Hepatocyte (in vitro differentiated cells): Measurements from ENCODE around the gene CDH4. TPM values are rescaled to one million over a fixed set of nuclear protein-coding genes. Genes with fewer than 3 reads are reported as not detected.

ENCODE experiments used
- DNase-seq: peaks from one replicate; pipeline ENCODE4 v3.0.0-alpha.2; 2016; ENCODE audit warnings: low spot score
- H2AFZ ChIP-seq: fragments of 200-600 bp; sonication (generic); 2 replicates; pipeline ENCODE4 v1.6.0; 2016; ENCODE audit warnings: antibody characterized with exemption, mild to moderate bottlenecking
- H3K27ac ChIP-seq: fragments of 200-600 bp; sonication (generic); 2 replicates; pipeline ENCODE4 v1.5.1; 2016; ENCODE audit warnings: mild to moderate bottlenecking
- H3K27me3 ChIP-seq: fragments of 200-600 bp; sonication (generic); 2 replicates; pipeline ENCODE4 v1.6.1; 2016
- H3K36me3 ChIP-seq: fragments of 200-600 bp; sonication (generic); replicated peaks from 2 replicates; pipeline ENCODE4 v1.5.1; 2016; ENCODE audit warnings: low read depth; ENCODE audit not compliant: insufficient read depth
- H3K4me1 ChIP-seq: fragments of 200-600 bp; sonication (generic); 2 replicates; pipeline ENCODE4 v1.5.1; 2016; ENCODE audit warnings: mild to moderate bottlenecking, moderate library complexity; ENCODE audit not compliant: insufficient read depth
- H3K4me2 ChIP-seq: fragments of 200-600 bp; sonication (generic); 2 replicates; pipeline ENCODE4 v1.6.0; 2016
- H3K4me3 ChIP-seq: fragments of 200-600 bp; sonication (generic); 2 replicates; pipeline ENCODE4 v1.5.1; 2016; ENCODE audit warnings: mild to moderate bottlenecking
- H3K79me2 ChIP-seq: fragments of 200-600 bp; sonication (generic); 2 replicates; pipeline ENCODE4 v1.6.0; 2017; ENCODE audit warnings: mild to moderate bottlenecking
- H3K9me2 ChIP-seq: fragments of 200-600 bp; sonication (generic); replicated peaks from 2 replicates; pipeline ENCODE4 v1.6.0; 2017; ENCODE audit warnings: mild to moderate bottlenecking; ENCODE audit not compliant: insufficient read depth
- H3K9me3 ChIP-seq: fragments of 200-600 bp; sonication (generic); 2 replicates; pipeline ENCODE4 v1.5.1; 2016; ENCODE audit warnings: low read depth, mild to moderate bottlenecking
- H4K20me1 ChIP-seq: fragments of 200-600 bp; sonication (generic); 2 replicates; pipeline ENCODE4 v1.6.0; 2016; ENCODE audit warnings: mild to moderate bottlenecking; ENCODE audit not compliant: insufficient read depth, poor library complexity, severe bottlenecking
- EZH2 ChIP-seq: fragments of 200-600 bp; sonication (generic); IDR thresholded peaks from 2 replicates; pipeline ENCODE4 v1.6.1; 2016; ENCODE audit warnings: antibody characterized with exemption, mild to moderate bottlenecking, borderline replicate concordance
- EZH2phosphoT487 ChIP-seq: fragments of 200-600 bp; sonication (generic); IDR thresholded peaks from one replicate; pipeline ENCODE4 v1.6.1; 2018; ENCODE audit warnings: antibody characterized with exemption, mild to moderate bottlenecking, low read depth, moderate library complexity; ENCODE audit not compliant: unreplicated experiment, severe bottlenecking
- WGBS: methylation state at CpG from one replicate; pipeline ENCODE4 v1.1.6; 2016; ENCODE audit warnings: low lambda C conversion rate; ENCODE audit errors: missing lambda C conversion rate; 5-methylcytosine and 5-hydroxymethylcytosine counted together
- polyA plus RNA-seq: library from polyadenylated mRNA; unstranded; fragments of >200 nt; fragmentation: Nextera tagmentation; extraction: Ambion mirVana; gene quantifications from 2 replicates; pipeline ENCODE4 v1.2.1, GENCODE V29; 2016
- total RNA-seq: library from RNA; depleted of rRNA; stranded (reverse); fragments of >200 nt; gene quantifications from 2 replicates; pipeline ENCODE4 v1.2.3, GENCODE V29; 2014
- TF ChIP-seq, protein P1 (sequence below): fragments of 200-600 bp; sonication (generic); IDR thresholded peaks from 2 replicates; pipeline ENCODE4 v1.5.1; 2016; ENCODE audit warnings: antibody characterized with exemption, mild to moderate bottlenecking; ENCODE audit not compliant: poor library complexity

Gene CDH4
- total and polyA plus RNA-seq, 2 experiments from 2014 or later, result 0.53 to 0.73 TPM

DNA sequence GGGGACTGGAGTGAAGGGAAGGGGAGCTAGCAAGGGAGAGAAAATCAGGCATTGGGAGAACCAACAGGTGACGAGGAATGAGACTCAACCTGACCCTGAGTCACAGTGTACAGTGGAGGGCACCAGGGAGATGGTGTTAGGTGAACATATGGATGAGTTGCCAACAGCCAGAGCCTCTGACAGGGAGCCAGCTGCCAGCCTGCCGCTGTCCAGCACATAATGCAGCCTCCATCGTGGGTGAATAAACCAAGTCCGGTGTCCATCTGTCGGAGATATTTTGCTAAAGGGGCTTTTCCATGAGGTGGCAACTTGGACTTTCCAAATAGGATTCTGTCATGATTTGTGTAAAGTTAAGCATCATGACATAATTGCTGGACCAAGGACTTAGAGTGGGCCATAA, 88.1 kb downstream of the CDH4 start:
- no peak overlapping the region for H3K27ac ChIP-seq
- H3K79me2 ChIP-seq, result no peaks in the 10 kb centered on the region
- H3K4me1 ChIP-seq, result no peaks in the 10 kb centered on the region
- no peak for DNase-seq
- TF ChIP-seq EZH2phosphoT487 (no peak), EZH2 (no peak)
- TF ChIP-seq, protein P1, sequence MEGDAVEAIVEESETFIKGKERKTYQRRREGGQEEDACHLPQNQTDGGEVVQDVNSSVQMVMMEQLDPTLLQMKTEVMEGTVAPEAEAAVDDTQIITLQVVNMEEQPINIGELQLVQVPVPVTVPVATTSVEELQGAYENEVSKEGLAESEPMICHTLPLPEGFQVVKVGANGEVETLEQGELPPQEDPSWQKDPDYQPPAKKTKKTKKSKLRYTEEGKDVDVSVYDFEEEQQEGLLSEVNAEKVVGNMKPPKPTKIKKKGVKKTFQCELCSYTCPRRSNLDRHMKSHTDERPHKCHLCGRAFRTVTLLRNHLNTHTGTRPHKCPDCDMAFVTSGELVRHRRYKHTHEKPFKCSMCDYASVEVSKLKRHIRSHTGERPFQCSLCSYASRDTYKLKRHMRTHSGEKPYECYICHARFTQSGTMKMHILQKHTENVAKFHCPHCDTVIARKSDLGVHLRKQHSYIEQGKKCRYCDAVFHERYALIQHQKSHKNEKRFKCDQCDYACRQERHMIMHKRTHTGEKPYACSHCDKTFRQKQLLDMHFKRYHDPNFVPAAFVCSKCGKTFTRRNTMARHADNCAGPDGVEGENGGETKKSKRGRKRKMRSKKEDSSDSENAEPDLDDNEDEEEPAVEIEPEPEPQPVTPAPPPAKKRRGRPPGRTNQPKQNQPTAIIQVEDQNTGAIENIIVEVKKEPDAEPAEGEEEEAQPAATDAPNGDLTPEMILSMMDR, result no peak
- H3K9me2 ChIP-seq, result no peaks in the 10 kb centered on the region
- no peak overlapping the region for H3K4me3 ChIP-seq
- no peak overlapping the region for H2AFZ ChIP-seq
- H3K9me3 ChIP-seq, result no peaks in the 10 kb centered on the region
- H3K4me2 ChIP-seq, result no peak overlapping the region
- no peaks in the 10 kb centered on the region for H4K20me1 ChIP-seq
- no peaks in the 10 kb centered on the region for H3K27me3 ChIP-seq
- WGBS, result 79% methylated on average over 5 of the region's 5 CpGs
- no peaks in the 10 kb centered on the region for H3K36me3 ChIP-seq

DNA sequence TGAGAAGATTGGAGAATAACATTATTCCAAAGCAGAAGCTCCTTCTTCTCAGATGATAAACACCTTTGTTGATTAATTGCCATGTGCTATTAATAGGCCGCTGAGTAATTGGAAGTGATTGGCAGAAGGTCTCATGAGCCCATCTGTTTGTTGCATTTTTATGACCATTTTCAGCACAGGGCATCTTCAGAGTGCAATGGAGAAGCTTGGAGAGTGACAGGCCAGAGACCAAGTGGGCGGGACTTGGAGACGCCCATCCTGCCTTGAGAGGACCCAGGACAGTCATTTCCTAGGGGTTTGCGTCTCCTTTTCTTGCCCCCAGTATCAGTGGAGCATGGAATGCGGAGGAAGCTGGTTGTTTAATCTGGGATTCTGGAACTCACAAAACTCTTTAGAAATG, 89.5 kb downstream of the CDH4 start:
- TF ChIP-seq EZH2phosphoT487 (no peak), EZH2 (no peak)
- TF ChIP-seq, protein P1, result no peak
- H3K79me2 ChIP-seq, result no peaks in the 10 kb centered on the region
- no peak overlapping the region for H2AFZ ChIP-seq
- H3K36me3 ChIP-seq, result no peaks in the 10 kb centered on the region
- H3K9me2 ChIP-seq, result no peaks in the 10 kb centered on the region
- no peaks in the 10 kb centered on the region for H3K9me3 ChIP-seq
- no peak overlapping the region for H3K4me3 ChIP-seq
- H4K20me1 ChIP-seq, result no peaks in the 10 kb centered on the region
- 99% methylated on average over 5 of the region's 5 CpGs for WGBS
- no peak for DNase-seq
- no peak overlapping the region for H3K27ac ChIP-seq
- H3K4me1 ChIP-seq, result no peaks in the 10 kb centered on the region
- H3K4me2 ChIP-seq, result no peak overlapping the region
- H3K27me3 ChIP-seq, result no peaks in the 10 kb centered on the region

DNA sequence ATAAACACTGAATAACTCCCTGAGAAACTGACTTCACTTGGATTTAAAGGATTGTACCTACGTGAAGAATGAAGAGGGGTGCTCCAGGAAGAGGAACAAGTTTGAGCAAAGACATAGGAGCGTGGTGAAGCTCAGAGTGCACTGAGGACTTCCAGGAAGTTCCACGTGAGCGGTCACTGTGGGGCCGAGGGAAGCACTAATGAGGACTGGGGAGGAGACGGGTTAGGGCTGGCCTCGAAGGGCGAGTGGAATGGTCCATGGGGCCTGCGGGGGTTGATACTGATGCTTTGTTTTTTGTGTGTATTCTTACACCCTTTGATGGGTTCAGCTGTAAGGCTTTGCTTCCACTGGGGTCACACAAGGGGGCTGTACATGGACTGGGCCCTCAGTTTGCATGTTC, 91.9 kb downstream of the CDH4 start:
- Histone ChIP-seq H4K20me1 (no peaks in the 10 kb centered on the region), H3K27me3 (no peaks in the 10 kb centered on the region), H3K27ac (no peak overlapping the region), H3K79me2 (no peaks in the 10 kb centered on the region), H3K4me2 (no peak overlapping the region), H3K9me3 (no peaks in the 10 kb centered on the region), H3K4me1 (no peaks in the 10 kb centered on the region), H2AFZ (no peak overlapping the region), H3K36me3 (no peaks in the 10 kb centered on the region), H3K4me3 (no peak overlapping the region), H3K9me2 (no peaks in the 10 kb centered on the region)
- WGBS, result 75% methylated on average over 9 of the region's 9 CpGs
- TF ChIP-seq, protein P1, result no peak
- TF ChIP-seq EZH2phosphoT487 (no peak), EZH2 (no peak)
- DNase-seq, result no peak

DNA sequence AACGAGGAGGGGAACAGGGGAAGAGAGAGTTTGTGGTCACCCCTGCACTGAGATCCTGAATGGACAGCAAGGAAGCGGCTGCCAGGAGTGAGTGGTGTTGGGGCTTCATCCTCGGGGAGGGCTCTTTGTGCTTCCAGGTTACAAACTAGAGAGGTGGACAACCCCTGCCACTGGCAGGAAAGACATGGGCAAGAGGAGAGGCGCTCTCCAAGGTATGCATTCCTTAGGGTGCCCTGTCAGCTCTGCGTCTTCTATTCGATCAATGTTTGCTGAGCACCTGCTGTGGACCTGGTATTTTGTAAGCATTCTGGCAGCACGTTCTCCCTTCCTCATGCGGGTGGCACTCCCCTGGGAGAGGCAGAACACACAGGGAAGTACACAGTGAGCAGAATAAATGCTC, 93.6 kb downstream of the CDH4 start:
- WGBS, result 82% methylated on average over 8 of the region's 8 CpGs
- no peak overlapping the region for H2AFZ ChIP-seq
- no peak for DNase-seq
- H3K27me3 ChIP-seq, result no peaks in the 10 kb centered on the region
- no peak overlapping the region for H3K27ac ChIP-seq
- TF ChIP-seq EZH2phosphoT487, result no peak
- TF ChIP-seq, protein P1, result no peak
- TF ChIP-seq EZH2, result no peak
- no peak overlapping the region for H3K4me2 ChIP-seq
- no peaks in the 10 kb centered on the region for H3K79me2 ChIP-seq
- H3K4me1 ChIP-seq, result no peaks in the 10 kb centered on the region
- H3K4me3 ChIP-seq, result no peak overlapping the region
- H3K9me3 ChIP-seq, result no peaks in the 10 kb centered on the region
- H3K9me2 ChIP-seq, result no peaks in the 10 kb centered on the region
- no peaks in the 10 kb centered on the region for H3K36me3 ChIP-seq
- no peaks in the 10 kb centered on the region for H4K20me1 ChIP-seq
